ENCODE measurements around the gene EPB41L3. TPM values are rescaled to one million over a fixed set of nuclear protein-coding genes. Genes with fewer than 3 reads are reported as not detected.

The EPB41L3 gene
- total RNA-seq, 2 donors from 2014 or later, result 37.4 to 77.2 TPM

- H3K27me3 ChIP-seq (replicated peaks; ENCODE audit: insufficient read depth), result no peaks in the 10 kb centered on the region
- H3K9me3 ChIP-seq, result no peaks in the 10 kb centered on the region
- H3K27ac ChIP-seq, result no peak overlapping the region
- ATAC-seq (ENCODE audit: insufficient number of reproducible peaks, low FRiP score, low read depth) (no peak), DNase-seq (ENCODE audit: low spot score) (no peak)
- H3K4me3 ChIP-seq, result no peak overlapping the region
- H3K4me1 ChIP-seq (ENCODE audit: control insufficient read depth in 1 of 2, low read depth in 2 of 2), result no peaks in the 10 kb centered on the region
- no peaks in the 10 kb centered on the region for H3K36me3 ChIP-seq
- TF ChIP-seq, protein P1, sequence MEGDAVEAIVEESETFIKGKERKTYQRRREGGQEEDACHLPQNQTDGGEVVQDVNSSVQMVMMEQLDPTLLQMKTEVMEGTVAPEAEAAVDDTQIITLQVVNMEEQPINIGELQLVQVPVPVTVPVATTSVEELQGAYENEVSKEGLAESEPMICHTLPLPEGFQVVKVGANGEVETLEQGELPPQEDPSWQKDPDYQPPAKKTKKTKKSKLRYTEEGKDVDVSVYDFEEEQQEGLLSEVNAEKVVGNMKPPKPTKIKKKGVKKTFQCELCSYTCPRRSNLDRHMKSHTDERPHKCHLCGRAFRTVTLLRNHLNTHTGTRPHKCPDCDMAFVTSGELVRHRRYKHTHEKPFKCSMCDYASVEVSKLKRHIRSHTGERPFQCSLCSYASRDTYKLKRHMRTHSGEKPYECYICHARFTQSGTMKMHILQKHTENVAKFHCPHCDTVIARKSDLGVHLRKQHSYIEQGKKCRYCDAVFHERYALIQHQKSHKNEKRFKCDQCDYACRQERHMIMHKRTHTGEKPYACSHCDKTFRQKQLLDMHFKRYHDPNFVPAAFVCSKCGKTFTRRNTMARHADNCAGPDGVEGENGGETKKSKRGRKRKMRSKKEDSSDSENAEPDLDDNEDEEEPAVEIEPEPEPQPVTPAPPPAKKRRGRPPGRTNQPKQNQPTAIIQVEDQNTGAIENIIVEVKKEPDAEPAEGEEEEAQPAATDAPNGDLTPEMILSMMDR (IDR thresholded peaks at IDR 0.05), result no peak
Measured at GRCh38 chr18:5350636-5351035, 193.2 kb downstream of the EPB41L3 start.

Other genes starting within 250 kb of the EPB41L3 start
- 1 to 10 TPM; 6.1 to 8.4 TPM for gene ZBTB14, start 248.3 kb downstream of the EPB41L3 start, total RNA-seq

Data from thoracic aorta (tissue), 2 donors.